Osteoblast (primary cell): Measurements from ENCODE around the gene IDNK. TPM values are rescaled to one million over a fixed set of nuclear protein-coding genes. Genes with fewer than 3 reads are reported as not detected.

Experiments used
- DNase-seq: peaks from one replicate; pipeline ENCODE4 v3.0.0; 2011; ENCODE audit warnings: low spot score, mixed read lengths; ENCODE audit not compliant: insufficient read length; ENCODE audit errors: missing footprints
- H2AFZ ChIP-seq: 2 replicates; pipeline ENCODE4 v1.6.0; 2011; ENCODE audit warnings: mild to moderate bottlenecking, low read length
- H3K27ac ChIP-seq: 2 replicates; pipeline ENCODE4 v1.5.1; 2011; ENCODE audit warnings: mild to moderate bottlenecking, low read depth, low read length, moderate library complexity
- H3K27me3 ChIP-seq: 2 replicates; pipeline ENCODE4 v1.6.0; 2012; ENCODE audit warnings: mild to moderate bottlenecking, control low read depth, inconsistent platforms, low read length, moderate library complexity; ENCODE audit not compliant: insufficient read depth
- H3K36me3 ChIP-seq: 2 replicates; pipeline ENCODE4 v1.5.1; 2011; ENCODE audit warnings: mild to moderate bottlenecking, low read length, control low read depth, moderate library complexity; ENCODE audit not compliant: insufficient read depth
- H3K4me1 ChIP-seq: 2 replicates; pipeline ENCODE4 v1.5.1; 2011; ENCODE audit warnings: mild to moderate bottlenecking, low read length, control low read depth, moderate library complexity; ENCODE audit not compliant: insufficient read depth
- H3K4me2 ChIP-seq: 2 replicates; pipeline ENCODE4 v1.6.0; 2011; ENCODE audit warnings: mild to moderate bottlenecking, low read length; ENCODE audit not compliant: insufficient read depth
- H3K4me3 ChIP-seq: fragments of 200-600 bp; sonication (generic); 3 replicates; pipeline ENCODE4 v1.5.1; 2012; ENCODE audit warnings: mild to moderate bottlenecking, low read length, inconsistent platforms; ENCODE audit not compliant: insufficient read depth
- H3K79me2 ChIP-seq: 2 replicates; pipeline ENCODE4 v1.6.0; 2012; ENCODE audit warnings: mild to moderate bottlenecking, low read length, control low read depth, inconsistent platforms; ENCODE audit not compliant: insufficient read depth
- H3K9me3 ChIP-seq: 2 replicates; pipeline ENCODE4 v1.5.1; 2011; ENCODE audit warnings: low read depth, low read length, control low read depth
- H4K20me1 ChIP-seq: 2 replicates; pipeline ENCODE4 v1.6.0; 2012; ENCODE audit warnings: mild to moderate bottlenecking, low read length, control low read depth; ENCODE audit not compliant: insufficient read depth
- CTCF ChIP-seq: IDR thresholded peaks from 2 replicates; pipeline ENCODE4 v1.5.1; 2011; ENCODE audit warnings: mild to moderate bottlenecking, low read depth, low read length, moderate library complexity; ENCODE audit errors: extremely low read depth
- total RNA-seq: library from RNA; depleted of rRNA; stranded (reverse); fragments of >200 nt; gene quantifications from 2 replicates; pipeline ENCODE4 v1.2.3, GENCODE V29; 2012

IDNK gene
- total RNA-seq, 1 donor = 4.0 TPM

GRCh38 chr9:83642793-83643192, 19.9 kb downstream of the IDNK start:
- TF ChIP-seq CTCF = no peak
- H3K27me3 ChIP-seq = no peaks in the 10 kb centered on the region
- no peak overlapping the region for H2AFZ ChIP-seq
- H3K36me3 ChIP-seq = peaks cover 10% of the 10 kb centered on the region
- H3K4me1 ChIP-seq = no peaks in the 10 kb centered on the region
- no peak for DNase-seq
- H3K79me2 ChIP-seq = no peaks in the 10 kb centered on the region
- no peaks in the 10 kb centered on the region for H4K20me1 ChIP-seq
- H3K4me2 ChIP-seq = no peak overlapping the region
- H3K4me3 ChIP-seq = no peak overlapping the region
- no peaks in the 10 kb centered on the region for H3K9me3 ChIP-seq
- H3K27ac ChIP-seq = no peak overlapping the region

- peaks cover 3% of the 10 kb centered on the region for H4K20me1 ChIP-seq
- no peaks in the 10 kb centered on the region for H3K9me3 ChIP-seq
- H2AFZ ChIP-seq = no peak overlapping the region
- TF ChIP-seq CTCF = no peak
- H3K4me2 ChIP-seq = no peak overlapping the region
- no peaks in the 10 kb centered on the region for H3K79me2 ChIP-seq
- H3K27ac ChIP-seq = no peak overlapping the region
- H3K4me1 ChIP-seq = no peaks in the 10 kb centered on the region
- no peak overlapping the region for H3K4me3 ChIP-seq
- H3K27me3 ChIP-seq = no peaks in the 10 kb centered on the region
- H3K36me3 ChIP-seq = peaks cover 25% of the 10 kb centered on the region
- no peak for DNase-seq
These were observed 23.7 kb downstream of the IDNK start for GRCh38 chr9:83646500-83647239.

- Histone ChIP-seq H4K20me1 (peaks cover 3% of the 10 kb centered on the region), H3K36me3 (peaks cover 37% of the 10 kb centered on the region), H2AFZ (no peak overlapping the region), H3K4me3 (no peak overlapping the region), H3K27me3 (no peaks in the 10 kb centered on the region), H3K79me2 (no peaks in the 10 kb centered on the region), H3K27ac (no peak overlapping the region), H3K4me1 (no peaks in the 10 kb centered on the region), H3K4me2 (no peak overlapping the region), H3K9me3 (no peaks in the 10 kb centered on the region)
- peak; percentile 66 for TF ChIP-seq CTCF
- peak; percentile 60 for DNase-seq
These were observed 26.1 kb downstream of the IDNK start for GRCh38 chr9:83649080-83649479.

GRCh38 chr9:83649515-83649914, 26.6 kb downstream of the IDNK start:
- TF ChIP-seq CTCF = no peak
- Histone ChIP-seq H3K27ac (no peak overlapping the region), H3K27me3 (no peaks in the 10 kb centered on the region), H2AFZ (no peak overlapping the region), H3K4me1 (no peaks in the 10 kb centered on the region), H4K20me1 (peaks cover 3% of the 10 kb centered on the region), H3K79me2 (no peaks in the 10 kb centered on the region), H3K36me3 (peaks cover 37% of the 10 kb centered on the region), H3K4me2 (no peak overlapping the region), H3K4me3 (no peak overlapping the region), H3K9me3 (no peaks in the 10 kb centered on the region)
- DNase-seq = no peak
